RWPE1 (cell line): ENCODE measurements around the gene ADAMTSL2.

ENCODE experiments used
- CTCF ChIA-PET: fragments of 350-600 bp; sonication (Branson Sonifier 250); formaldehyde crosslinking; extraction: SDS; loops from one replicate; lab custom pipeline; 2021; lab: Yijun Ruan, JAX
- POLR2A ChIA-PET: fragments of 400-600 bp; formaldehyde crosslinking; extraction: SDS; loops from one replicate; lab custom pipeline; 2020; ENCODE audit warnings: antibody characterized with exemption; ENCODE audit not compliant: low non-redundant PET; lab: Yijun Ruan, JAX
- DNase-seq: peaks from one replicate; pipeline ENCODE4 v3.0.0; 2012; ENCODE audit warnings: low spot score
- H3K27ac ChIP-seq: fragments of 450-650 bp; 2 replicates; pipeline ENCODE4 v1.5.1; 2017
- TF ChIP-seq, protein P1 (sequence below): fragments of 450-650 bp; conservative IDR thresholded peaks from 2 replicates; pipeline ENCODE4 v1.5.1; 2017; ENCODE audit warnings: low read depth, mild to moderate bottlenecking

The ADAMTSL2 gene

DNA sequence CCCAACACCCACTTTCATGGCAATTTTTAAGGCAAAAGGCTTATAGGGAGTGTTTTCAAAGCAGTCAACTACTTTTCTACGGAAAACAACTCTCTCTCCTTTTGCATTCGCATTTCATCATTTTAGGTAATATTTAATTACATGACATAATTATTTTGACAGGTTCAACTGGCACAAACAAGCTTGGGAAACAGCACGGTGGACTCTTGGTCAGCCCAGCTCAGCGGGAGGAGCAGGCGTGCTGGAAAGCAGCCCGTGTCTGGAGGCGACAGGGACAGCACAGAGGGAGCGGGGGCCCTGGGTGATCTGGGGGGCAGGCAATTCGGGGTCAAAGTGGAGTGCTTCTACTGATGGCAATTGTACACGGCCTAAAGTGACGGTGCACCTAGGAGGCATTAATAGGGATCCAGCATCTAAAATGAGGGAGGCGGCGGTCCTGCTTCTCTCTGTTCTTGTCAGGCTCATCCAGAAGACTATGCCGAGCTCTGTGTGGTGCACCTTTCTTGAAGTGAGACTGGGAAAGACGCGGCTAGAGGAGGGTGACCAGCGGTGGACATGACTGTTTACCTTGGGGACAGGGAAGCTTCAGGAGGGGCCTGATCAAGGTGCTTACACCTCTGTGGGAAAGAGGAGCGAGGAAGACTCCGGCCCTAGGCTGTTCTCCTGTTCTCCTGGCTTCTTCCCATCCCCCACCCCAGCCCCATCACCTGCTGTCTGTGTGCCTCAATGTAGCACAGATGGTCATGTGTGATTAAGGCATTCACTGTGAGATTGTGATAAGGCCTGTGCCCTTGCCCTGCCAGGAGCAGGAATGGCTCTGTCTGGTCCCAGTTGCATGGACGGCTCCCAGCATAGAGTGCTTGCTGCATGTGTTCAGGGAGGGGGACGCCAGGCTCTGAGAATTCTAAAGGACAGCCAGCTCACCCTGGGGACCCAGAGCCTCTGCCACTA is 13.1 kb upstream of the ADAMTSL2 start:
- POLR2A ChIA-PET, result interaction anchor here (0.7 kb wide), 1 partner anchor 130 kb away, joined by 3 read pairs; no protein-coding TSS in a partner anchor
- no peak overlapping the region for H3K27ac ChIP-seq
- DNase-seq, result no peak
- TF ChIP-seq, protein P1, sequence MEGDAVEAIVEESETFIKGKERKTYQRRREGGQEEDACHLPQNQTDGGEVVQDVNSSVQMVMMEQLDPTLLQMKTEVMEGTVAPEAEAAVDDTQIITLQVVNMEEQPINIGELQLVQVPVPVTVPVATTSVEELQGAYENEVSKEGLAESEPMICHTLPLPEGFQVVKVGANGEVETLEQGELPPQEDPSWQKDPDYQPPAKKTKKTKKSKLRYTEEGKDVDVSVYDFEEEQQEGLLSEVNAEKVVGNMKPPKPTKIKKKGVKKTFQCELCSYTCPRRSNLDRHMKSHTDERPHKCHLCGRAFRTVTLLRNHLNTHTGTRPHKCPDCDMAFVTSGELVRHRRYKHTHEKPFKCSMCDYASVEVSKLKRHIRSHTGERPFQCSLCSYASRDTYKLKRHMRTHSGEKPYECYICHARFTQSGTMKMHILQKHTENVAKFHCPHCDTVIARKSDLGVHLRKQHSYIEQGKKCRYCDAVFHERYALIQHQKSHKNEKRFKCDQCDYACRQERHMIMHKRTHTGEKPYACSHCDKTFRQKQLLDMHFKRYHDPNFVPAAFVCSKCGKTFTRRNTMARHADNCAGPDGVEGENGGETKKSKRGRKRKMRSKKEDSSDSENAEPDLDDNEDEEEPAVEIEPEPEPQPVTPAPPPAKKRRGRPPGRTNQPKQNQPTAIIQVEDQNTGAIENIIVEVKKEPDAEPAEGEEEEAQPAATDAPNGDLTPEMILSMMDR, result no peak
- CTCF ChIA-PET, result interaction anchor here (0.7 kb wide), 1 partner anchor 798 kb away, joined by 3 read pairs; no protein-coding TSS in a partner anchor

DNA sequence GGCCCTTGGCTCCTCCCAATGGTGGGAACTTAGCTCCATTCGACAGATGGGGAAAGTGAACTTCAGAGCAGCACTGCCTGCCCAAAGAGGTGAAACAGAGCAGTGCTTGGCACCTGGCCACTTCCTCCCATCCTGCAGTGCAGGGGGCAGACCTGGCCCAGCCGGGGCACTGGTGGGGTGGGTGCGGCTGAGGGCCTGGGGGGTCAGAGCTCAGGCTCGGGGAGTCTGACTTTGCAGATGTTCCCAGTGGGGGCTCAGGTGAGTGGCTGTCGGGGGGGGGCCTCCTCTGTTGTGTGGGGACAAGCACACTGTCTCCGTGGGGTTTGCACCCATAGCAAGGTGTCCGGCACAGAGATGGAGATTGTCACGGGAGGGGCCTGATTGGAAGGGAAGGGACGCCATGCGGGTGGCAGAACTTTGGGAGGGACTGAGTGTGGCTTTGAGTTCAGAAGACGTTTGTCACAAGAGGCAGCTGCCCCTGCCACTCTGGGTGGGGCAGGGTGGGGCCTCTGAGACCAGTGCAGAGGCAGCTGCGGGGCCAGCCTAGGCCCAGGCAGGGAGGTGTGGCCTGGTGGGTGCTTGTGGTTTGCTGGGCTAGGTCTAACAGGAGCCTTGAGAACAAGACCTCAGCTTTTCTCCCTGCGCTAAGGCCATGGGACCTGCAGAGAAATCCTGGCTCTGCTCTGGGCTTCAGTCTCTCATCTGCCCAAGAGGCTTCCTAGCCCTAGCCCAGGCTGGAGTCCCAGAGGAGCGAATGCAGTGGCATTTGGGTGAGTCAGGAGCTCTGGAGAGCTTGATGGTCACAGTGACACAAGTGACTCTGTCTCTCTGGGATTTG is 12.2 kb upstream of the ADAMTSL2 start:
- TF ChIP-seq, protein P1, result no peak
- DNase-seq, result no peak
- ChIA-PET CTCF (interaction anchor here (1.5 kb wide), 1 partner anchor 28 kb away, joined by 7 read pairs; no protein-coding TSS in a partner anchor), POLR2A (no interaction called here)
- H3K27ac ChIP-seq, result no peak overlapping the region

DNA sequence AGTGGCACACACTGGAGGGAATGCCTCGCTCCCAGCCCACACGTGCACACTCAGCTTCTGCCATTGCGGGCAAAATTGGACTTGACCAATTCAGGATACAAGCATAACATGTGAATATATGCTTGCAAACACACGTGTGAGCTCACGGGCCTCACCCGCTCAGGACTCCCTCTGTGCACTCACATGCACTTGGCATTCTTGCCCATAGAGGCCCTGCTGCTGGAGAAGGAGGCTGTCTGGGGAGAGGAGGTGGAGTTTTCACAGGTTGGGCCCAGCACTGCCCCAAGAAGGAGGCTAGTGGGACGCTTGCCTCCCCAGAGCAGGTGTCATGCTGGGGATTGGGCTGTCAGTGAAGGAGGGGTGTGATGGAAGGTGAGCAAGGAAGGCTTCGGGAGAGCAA is 11.4 kb upstream of the ADAMTSL2 start:
- TF ChIP-seq, protein P1, result no peak
- CTCF ChIA-PET, result interaction anchor here (1.5 kb wide), 1 partner anchor 27 kb away, joined by 7 read pairs; no protein-coding TSS in a partner anchor
- POLR2A ChIA-PET, result no interaction called here

DNA sequence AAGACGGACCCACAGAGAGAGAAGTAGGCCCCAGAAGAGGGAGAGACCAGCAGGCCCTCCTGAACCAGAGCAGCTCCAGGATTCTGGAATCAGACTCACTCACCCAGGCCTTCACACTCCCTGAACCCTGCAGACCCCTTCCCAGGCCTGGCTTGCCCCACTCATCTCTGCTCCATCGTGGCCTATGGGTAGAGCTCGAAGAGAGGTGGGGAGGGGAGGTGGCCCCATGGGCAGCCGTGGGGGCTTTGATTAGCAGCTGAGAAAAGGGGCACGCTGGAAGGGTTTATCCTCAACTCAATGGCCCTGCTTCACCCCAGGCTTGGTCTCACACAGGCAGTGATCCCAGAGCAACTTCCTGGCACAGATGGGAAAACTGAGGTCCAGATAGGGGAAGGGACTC is 10.4 kb upstream of the ADAMTSL2 start:
- CTCF ChIA-PET, result interaction anchor here (0.7 to 1.5 kb wide), 3 partner anchors 26 to 269 kb away, joined by 4 to 7 read pairs (median 4); no protein-coding TSS in a partner anchor
- POLR2A ChIA-PET, result no interaction called here
- no peak for DNase-seq
- H3K27ac ChIP-seq, result no peak overlapping the region
- TF ChIP-seq, protein P1, result no peak

More for the DNA sequence above, 11.4 kb upstream of the ADAMTSL2 start:
- DNase-seq, result no peak
- no peak overlapping the region for H3K27ac ChIP-seq

DNA sequence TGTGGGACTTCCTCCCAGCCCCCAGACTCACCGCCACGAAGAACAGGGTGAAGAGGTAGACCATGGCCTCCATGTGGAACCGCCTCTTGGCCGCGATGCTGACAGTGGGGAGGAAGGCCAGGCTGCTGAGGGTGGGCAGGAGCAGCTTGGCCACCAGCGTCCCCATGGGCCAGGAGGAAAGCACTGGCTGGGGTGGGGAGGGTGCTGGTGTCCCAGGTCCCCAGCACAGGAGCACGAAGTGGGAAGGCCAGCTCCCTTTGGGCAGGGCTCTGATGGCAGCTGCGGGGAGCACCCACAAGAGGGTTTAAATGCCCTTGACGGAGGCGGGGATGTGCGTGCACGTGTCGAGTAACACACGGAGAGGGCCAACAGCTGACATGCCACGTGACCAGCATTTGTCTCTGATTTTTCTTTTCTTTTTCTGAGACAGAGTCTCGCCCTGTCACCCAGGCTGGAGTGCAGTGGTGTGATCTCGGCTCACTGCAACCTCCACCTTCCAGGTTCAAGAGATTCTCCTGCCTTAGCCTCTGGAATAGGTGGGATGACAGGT is 9.8 kb upstream of the ADAMTSL2 start, which contains the start of gene MYMK:
Gene MYMK (minus strand): TSS at position 281 of the 550 bp plus-strand sequence. CDS start 115 bp downstream, at position 166.
- ChIA-PET POLR2A (no interaction called here), CTCF (no interaction called here)
- TF ChIP-seq, protein P1, result no peak
- no peak within 1 kb of the TSS for H3K27ac ChIP-seq
- DNase-seq, result no peak
